Peyer's patch (tissue), 4 donors: ENCODE results near the gene CMTM8.

Experiments
- CTCF ChIP-seq, 6 experiments: fragments of 450-650 bp in 4 of 6; fragments of 200-600 bp in 2 of 6; sonication (generic) in 1 of 6; IDR thresholded peaks; one replicate each; pipeline ENCODE4 v1.5.1; 2017 to 2019; ENCODE audit warnings: antibody characterized with exemption in 6 of 6, mild to moderate bottlenecking in 3 of 6, moderate library complexity in 1 of 6
- POLR2A ChIP-seq, 2 donors: fragments of 450-650 bp; IDR thresholded peaks; one replicate each; pipeline ENCODE4 v1.5.1; 2017; ENCODE audit warnings: antibody characterized with exemption in 2 of 2, mild to moderate bottlenecking in 2 of 2, moderate library complexity in 2 of 2

- TF ChIP-seq CTCF (IDR thresholded peaks at IDR 0.05): no peak
- no peak for TF ChIP-seq POLR2A (IDR thresholded peaks at IDR 0.05)
These were observed 109.1 kb downstream of the CMTM8 start for GRCh38 chr3:32347343-32348125.
